BE2C (cell line): ENCODE data around the gene SRPX.

Source experiments
- DNase-seq: peaks from one replicate; pipeline ENCODE4 v3.0.0-alpha.2; 2020
- H3K27me3 ChIP-seq: fragments of 250-450 bp; sonication (Bioruptor Pico); 2 replicates; pipeline ENCODE4 v1.5.1; 2020; ENCODE audit warnings: mild to moderate bottlenecking
- H3K36me3 ChIP-seq: fragments of 250-450 bp; sonication (Bioruptor Pico); 2 replicates; pipeline ENCODE4 v1.5.1; 2020; ENCODE audit warnings: mild to moderate bottlenecking
- H3K4me1 ChIP-seq: fragments of 250-450 bp; sonication (Bioruptor Pico); 2 replicates; pipeline ENCODE4 v1.5.1; 2020
- H3K4me3 ChIP-seq: 2 replicates; pipeline ENCODE4 v1.5.1; 2011; ENCODE audit warnings: low read depth, low read length
- H3K9me3 ChIP-seq: fragments of 250-450 bp; sonication (Bioruptor Pico); 2 replicates; pipeline ENCODE4 v1.5.1; 2020
- TF ChIP-seq, protein P1 (sequence below): IDR thresholded peaks from 2 replicates; pipeline ENCODE4 v1.5.1; 2012; ENCODE audit warnings: mild to moderate bottlenecking, low read depth, low read length

Gene SRPX

DNA sequence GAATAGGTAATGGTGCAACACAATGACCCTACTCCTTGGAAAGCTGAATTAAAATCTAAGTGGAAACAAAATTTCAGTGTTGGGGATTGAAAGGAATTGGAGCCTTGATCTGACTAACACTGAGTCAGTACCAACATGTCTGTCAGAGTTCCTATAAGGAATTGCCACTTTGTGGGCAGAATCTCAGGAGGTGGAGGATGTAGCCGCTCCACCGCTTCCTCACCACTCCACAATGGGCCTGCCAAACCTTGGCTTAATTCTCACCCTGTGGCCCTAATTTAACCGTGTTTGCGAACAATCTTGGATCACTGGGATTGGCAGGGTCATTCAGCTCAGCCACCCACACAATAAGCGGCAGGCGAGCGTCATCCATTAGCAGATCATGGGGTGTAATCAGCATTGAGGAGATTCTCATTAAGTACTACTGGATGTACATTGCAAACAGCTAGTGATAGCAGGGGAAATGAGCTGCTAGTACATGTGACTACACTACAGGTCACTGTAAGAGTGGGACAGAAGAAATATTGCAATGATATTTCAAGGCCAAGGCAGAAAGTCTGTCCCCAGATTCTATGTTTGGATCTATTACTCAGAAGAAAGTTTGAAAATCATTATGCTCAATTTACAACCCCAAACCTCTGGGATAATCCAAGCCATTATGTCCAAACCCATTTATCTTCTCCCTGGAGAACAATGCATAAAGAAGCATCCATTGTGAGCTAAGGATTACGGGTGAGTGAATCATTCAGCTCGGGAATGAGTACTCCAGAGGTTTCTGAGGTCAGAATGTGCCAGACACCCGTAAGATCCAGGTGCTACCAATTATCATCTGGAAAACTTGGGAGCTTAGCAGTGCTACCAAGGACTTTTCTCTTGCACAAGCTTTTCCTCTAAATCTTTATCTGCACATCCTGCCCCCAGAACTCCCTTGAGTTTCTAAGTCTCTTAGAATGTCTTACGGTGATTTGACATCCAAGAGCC, 5.8 kb downstream of the SRPX start:
- Histone ChIP-seq H3K27me3 (peaks cover 3% of the 10 kb centered on the region; the same call in 1 of the 2 replicates), H3K4me1 (no peaks in the 10 kb centered on the region), H3K9me3 (no peaks in the 10 kb centered on the region), H3K4me3 (no peak overlapping the region), H3K36me3 (no peaks in the 10 kb centered on the region)
- DNase-seq, result no peak
- TF ChIP-seq, protein P1, sequence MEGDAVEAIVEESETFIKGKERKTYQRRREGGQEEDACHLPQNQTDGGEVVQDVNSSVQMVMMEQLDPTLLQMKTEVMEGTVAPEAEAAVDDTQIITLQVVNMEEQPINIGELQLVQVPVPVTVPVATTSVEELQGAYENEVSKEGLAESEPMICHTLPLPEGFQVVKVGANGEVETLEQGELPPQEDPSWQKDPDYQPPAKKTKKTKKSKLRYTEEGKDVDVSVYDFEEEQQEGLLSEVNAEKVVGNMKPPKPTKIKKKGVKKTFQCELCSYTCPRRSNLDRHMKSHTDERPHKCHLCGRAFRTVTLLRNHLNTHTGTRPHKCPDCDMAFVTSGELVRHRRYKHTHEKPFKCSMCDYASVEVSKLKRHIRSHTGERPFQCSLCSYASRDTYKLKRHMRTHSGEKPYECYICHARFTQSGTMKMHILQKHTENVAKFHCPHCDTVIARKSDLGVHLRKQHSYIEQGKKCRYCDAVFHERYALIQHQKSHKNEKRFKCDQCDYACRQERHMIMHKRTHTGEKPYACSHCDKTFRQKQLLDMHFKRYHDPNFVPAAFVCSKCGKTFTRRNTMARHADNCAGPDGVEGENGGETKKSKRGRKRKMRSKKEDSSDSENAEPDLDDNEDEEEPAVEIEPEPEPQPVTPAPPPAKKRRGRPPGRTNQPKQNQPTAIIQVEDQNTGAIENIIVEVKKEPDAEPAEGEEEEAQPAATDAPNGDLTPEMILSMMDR, result no peak

- TF ChIP-seq, protein P1, result no peak
Observed at GRCh38 chrX:38214044-38214443, 6.6 kb downstream of the SRPX start.

DNA sequence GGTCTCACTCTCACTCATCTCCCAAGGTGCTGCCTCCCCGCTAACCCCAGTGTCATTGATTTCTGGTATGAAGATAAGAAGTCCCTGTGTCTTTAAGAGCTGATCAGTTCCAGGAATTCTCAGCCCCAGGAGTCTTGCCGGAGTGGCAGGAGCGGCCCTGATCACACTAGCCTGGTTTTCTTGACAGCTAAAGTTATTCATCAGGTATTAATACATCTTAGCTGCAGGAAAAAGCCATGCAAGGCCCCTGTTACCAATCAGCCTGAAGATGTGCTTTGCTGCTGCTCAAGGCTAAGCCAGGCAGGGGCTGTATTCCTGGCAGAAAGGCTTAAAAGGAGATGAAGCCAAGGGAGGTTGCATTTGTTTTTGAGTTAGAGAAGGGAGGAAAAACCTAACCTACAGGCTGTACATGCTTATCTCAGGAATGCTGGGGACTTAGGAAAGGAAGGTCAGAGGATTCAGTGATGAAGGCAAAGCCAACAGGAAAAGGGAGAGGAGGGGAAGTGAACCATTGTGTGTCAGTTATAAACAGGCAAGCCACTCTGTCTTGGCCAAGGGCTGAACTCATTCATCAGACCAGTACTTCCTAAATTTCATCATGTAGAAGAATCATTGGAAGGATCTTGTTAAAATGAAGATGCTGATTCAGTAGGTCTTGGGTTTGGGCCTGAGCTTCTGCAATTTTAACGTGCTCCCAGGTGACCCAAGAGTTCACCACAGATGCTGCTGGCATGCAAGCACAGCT, 8.6 kb downstream of the SRPX start:
- no peak for DNase-seq
- Histone ChIP-seq H3K36me3 (no peaks in the 10 kb centered on the region), H3K4me3 (no peak overlapping the region), H3K9me3 (no peaks in the 10 kb centered on the region), H3K27me3 (no peaks in the 10 kb centered on the region), H3K4me1 (no peaks in the 10 kb centered on the region)
- TF ChIP-seq, protein P1, result no peak

More at GRCh38 chrX:38214044-38214443, 6.6 kb downstream of the SRPX start:
- H3K4me3 ChIP-seq, result no peak overlapping the region
- DNase-seq, result no peak
- H3K27me3 ChIP-seq, result no peaks in the 10 kb centered on the region
- no peaks in the 10 kb centered on the region for H3K36me3 ChIP-seq
- no peaks in the 10 kb centered on the region for H3K9me3 ChIP-seq
- no peaks in the 10 kb centered on the region for H3K4me1 ChIP-seq

DNA sequence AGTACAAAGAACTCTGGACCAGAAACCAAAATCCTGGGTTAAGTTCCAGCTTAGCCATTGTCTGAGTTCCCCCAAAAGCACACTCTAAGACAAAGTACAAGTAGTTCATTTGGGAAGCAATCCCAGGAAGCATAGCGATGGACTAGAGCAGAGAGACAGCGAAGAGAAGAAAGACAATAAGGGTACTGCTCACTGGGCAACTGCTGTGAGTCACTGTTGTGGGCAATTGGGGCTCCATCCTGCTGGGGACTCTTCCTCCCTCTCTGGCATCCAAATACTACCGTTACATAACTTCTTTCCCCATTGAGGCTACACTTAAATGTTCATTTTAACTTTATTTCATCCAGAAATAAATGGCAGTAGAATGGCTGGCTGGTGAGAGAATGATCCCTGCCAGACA, 14.1 kb downstream of the SRPX start:
- Histone ChIP-seq H3K4me1 (no peaks in the 10 kb centered on the region), H3K4me3 (no peak overlapping the region), H3K9me3 (no peaks in the 10 kb centered on the region), H3K27me3 (no peaks in the 10 kb centered on the region), H3K36me3 (no peaks in the 10 kb centered on the region)
- TF ChIP-seq, protein P1, result no peak
- no peak for DNase-seq

DNA sequence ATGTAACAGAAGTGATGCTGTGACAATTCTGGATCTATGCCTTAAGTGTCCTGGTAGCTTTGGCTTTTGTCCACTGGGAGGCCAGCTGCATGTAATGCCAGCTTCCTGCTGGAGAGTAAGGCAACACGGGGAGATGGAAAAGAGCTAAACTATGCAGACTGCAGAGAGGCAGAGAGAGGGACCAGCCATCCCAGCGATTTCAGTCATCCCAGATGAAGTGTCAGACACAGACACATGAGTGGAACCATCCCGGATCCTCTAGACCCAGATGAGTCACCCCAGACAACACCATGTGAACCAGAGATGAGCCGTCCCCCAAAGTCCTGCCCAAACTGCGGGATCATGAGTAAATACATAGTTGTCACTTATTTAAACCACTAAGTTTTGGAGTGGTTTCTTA, 14.6 kb downstream of the SRPX start:
- no peak for DNase-seq
- H3K4me1 ChIP-seq, result no peaks in the 10 kb centered on the region
- no peak overlapping the region for H3K4me3 ChIP-seq
- no peaks in the 10 kb centered on the region for H3K27me3 ChIP-seq
- TF ChIP-seq, protein P1, result no peak
- H3K9me3 ChIP-seq, result no peaks in the 10 kb centered on the region
- H3K36me3 ChIP-seq, result no peaks in the 10 kb centered on the region

DNA sequence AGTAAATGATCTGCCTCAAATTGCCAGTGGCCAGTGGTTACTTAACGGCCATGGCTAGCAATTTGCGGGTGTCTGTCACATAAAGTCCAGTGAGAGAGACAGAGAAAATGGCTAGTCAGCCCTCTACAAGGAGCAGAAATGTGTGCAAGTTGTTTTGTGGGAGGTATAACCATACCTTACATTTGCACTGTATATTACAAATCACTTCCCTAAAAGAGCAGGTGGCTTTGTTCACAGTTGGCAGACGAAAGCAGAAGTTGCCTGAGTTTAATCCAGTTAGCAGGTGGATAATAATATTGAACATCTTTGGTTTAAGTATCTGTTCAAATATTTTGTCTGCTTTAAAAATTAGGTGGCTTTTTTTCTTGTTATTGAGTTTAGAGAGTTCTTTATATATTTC, 15.6 kb downstream of the SRPX start:
- TF ChIP-seq, protein P1, result no peak
- Histone ChIP-seq H3K9me3 (no peaks in the 10 kb centered on the region), H3K4me3 (no peak overlapping the region)

More for the DNA sequence above, 15.6 kb downstream of the SRPX start:
- no peak for DNase-seq
- Histone ChIP-seq H3K36me3 (no peaks in the 10 kb centered on the region), H3K27me3 (no peaks in the 10 kb centered on the region), H3K4me1 (no peaks in the 10 kb centered on the region)
